RCC 7860 (cell line): Measurements from ENCODE around the gene WWOX.

ENCODE experiments used
- DNase-seq: peaks from one replicate; pipeline ENCODE4 v3.0.0-alpha.2; 2015; ENCODE audit warnings: low spot score
- FAIRE-seq: peaks from 2 replicates; lab custom pipeline; 2012; peaks lifted over from hg19 to GRCh38; lab: Jason Lieb, UNC

Gene WWOX

GRCh38 chr16:78851266-78851665 lies 751.8 kb downstream of the WWOX start:
- FAIRE-seq (no peak), DNase-seq (no peak)

GRCh38 chr16:78852081-78852635 lies 752.7 kb downstream of the WWOX start:
- FAIRE-seq (no peak), DNase-seq (no peak)

- FAIRE-seq, result no peak
- no peak for DNase-seq
Measured at GRCh38 chr16:78862022-78862421, 762.6 kb downstream of the WWOX start.

GRCh38 chr16:78866521-78866920 lies 767.1 kb downstream of the WWOX start:
- FAIRE-seq, result no peak
- no peak for DNase-seq

GRCh38 chr16:78869492-78869891 lies 770.0 kb downstream of the WWOX start:
- DNase-seq, result no peak

GRCh38 chr16:78871241-78871640 lies 771.8 kb downstream of the WWOX start:
- FAIRE-seq (no peak), DNase-seq (no peak)

More at GRCh38 chr16:78869492-78869891, 770.0 kb downstream of the WWOX start:
- FAIRE-seq, result no peak

GRCh38 chr16:78876671-78877070 lies 777.2 kb downstream of the WWOX start:
- FAIRE-seq (no peak), DNase-seq (no peak)

GRCh38 chr16:78877114-78877655 lies 777.7 kb downstream of the WWOX start:
- FAIRE-seq (no peak), DNase-seq (no peak)

GRCh38 chr16:78878570-78878969 lies 779.1 kb downstream of the WWOX start:
- DNase-seq, result no peak
- no peak for FAIRE-seq

GRCh38 chr16:78879011-78879410 lies 779.6 kb downstream of the WWOX start:
- FAIRE-seq (no peak), DNase-seq (no peak)

GRCh38 chr16:78882150-78882549 lies 782.7 kb downstream of the WWOX start:
- DNase-seq (no peak), FAIRE-seq (no peak)

GRCh38 chr16:78882751-78883150 lies 783.3 kb downstream of the WWOX start:
- DNase-seq (no peak), FAIRE-seq (no peak)

- DNase-seq (no peak), FAIRE-seq (no peak)
Measured at GRCh38 chr16:78884204-78884603, 784.8 kb downstream of the WWOX start.

GRCh38 chr16:78889346-78889745 lies 789.9 kb downstream of the WWOX start:
- DNase-seq, result no peak
- FAIRE-seq, result no peak

- DNase-seq, result no peak
- FAIRE-seq, result no peak
Measured at GRCh38 chr16:78890373-78890895, 791.0 kb downstream of the WWOX start.

GRCh38 chr16:78892951-78893733 lies 793.7 kb downstream of the WWOX start:
- no peak for DNase-seq
- no peak for FAIRE-seq

GRCh38 chr16:78894886-78895285 lies 795.4 kb downstream of the WWOX start:
- no peak for DNase-seq
- no peak for FAIRE-seq

GRCh38 chr16:78895681-78896080 lies 796.2 kb downstream of the WWOX start:
- no peak for FAIRE-seq
- no peak for DNase-seq

GRCh38 chr16:78896280-78896679 lies 796.8 kb downstream of the WWOX start:
- FAIRE-seq, result no peak
- no peak for DNase-seq

GRCh38 chr16:78897299-78897698 lies 797.8 kb downstream of the WWOX start:
- FAIRE-seq (no peak), DNase-seq (no peak)

GRCh38 chr16:78900044-78900811 lies 800.8 kb downstream of the WWOX start:
- FAIRE-seq, result no peak
- DNase-seq, result no peak
